Measurements from ENCODE around the gene DCDC2B.
A peak's percentile ranks its signal among the peaks of the same experiment; 100 is the strongest.

The DCDC2B gene

DNA sequence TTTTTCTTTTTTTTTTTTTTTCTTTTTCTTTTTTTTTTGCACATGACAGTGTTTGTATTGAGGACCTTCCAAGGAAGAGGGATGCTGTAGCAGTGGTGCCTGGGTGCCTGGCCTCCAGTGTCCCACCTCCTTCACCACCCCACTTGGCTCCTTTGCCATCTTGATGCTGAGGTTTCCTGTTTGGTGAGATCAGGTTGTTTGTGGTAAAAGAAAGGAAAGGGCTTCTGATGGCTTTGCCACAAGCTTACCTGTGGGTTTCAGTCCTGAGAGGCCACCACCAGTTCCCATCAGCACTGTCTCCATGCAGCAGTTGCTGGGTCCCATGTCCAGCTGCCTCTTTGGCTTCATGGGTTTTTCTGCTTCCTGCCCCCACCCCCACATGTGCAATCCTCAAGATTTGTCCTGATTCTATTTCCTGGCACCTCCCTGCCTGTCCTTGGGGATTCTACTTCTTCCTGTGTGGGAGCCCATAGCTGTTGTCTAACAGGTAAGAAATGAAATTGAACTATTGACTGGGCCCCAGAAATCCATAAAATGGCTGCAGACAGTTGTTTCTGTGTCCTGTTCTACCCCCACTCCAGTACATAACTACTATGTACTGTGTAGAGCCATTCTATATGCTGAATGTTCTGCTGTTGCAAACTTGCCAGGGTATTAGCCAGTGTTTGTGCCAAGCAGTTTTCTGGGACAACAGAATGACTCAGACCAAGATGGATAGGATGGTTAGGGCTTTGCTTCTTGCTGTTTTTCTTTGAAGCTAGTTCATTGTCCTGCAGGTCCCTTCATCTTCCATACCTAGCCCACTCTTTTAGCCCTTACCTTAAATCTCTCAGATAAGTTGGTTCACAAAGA lies 12.7 kb upstream of the DCDC2B start:
- DNase-seq (ENCODE audit: low read depth in 3 of 3) = no peak

DNA sequence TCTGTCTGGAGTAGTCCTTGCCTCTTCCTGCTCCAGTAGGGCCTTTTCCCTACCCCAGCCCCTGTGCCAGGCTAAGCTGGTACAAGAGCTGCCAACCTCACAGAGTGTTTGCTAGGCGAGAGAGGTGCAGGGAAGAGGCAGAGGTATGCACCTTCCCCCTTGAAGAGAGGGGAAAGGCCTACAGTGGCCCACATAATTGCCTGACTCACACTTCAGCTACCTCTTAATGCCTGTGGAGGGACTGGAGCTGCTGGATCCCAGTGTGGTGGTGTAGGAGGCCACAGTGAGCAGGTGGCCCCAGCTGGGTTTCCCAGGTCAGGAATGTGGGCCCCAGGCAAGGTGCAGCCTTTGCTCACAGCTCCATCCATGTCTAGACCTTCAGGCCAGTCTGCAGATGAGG lies 11.8 kb upstream of the DCDC2B start:
- no peak for DNase-seq (ENCODE audit: low read depth in 3 of 3)

DNA sequence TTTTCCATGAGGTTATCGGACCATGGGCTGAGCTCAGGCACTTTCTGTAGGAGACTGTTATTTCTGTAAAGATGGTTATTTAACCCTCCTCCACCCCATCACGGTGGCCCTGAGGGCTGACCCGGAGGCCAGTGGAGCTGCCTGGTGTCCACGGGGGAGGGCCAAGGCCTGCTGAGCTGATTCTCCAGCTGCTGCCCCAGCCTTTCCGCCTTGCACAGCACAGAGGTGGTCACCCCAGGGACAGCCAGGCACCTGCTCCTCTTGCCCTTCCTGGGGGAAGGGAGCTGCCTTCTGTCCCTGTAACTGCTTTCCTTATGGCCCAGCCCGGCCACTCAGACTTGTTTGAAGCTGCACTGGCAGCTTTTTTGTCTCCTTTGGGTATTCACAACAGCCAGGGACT lies 11.1 kb upstream of the DCDC2B start:
- DNase-seq (ENCODE audit: low read depth in 3 of 3) = no peak

DNA sequence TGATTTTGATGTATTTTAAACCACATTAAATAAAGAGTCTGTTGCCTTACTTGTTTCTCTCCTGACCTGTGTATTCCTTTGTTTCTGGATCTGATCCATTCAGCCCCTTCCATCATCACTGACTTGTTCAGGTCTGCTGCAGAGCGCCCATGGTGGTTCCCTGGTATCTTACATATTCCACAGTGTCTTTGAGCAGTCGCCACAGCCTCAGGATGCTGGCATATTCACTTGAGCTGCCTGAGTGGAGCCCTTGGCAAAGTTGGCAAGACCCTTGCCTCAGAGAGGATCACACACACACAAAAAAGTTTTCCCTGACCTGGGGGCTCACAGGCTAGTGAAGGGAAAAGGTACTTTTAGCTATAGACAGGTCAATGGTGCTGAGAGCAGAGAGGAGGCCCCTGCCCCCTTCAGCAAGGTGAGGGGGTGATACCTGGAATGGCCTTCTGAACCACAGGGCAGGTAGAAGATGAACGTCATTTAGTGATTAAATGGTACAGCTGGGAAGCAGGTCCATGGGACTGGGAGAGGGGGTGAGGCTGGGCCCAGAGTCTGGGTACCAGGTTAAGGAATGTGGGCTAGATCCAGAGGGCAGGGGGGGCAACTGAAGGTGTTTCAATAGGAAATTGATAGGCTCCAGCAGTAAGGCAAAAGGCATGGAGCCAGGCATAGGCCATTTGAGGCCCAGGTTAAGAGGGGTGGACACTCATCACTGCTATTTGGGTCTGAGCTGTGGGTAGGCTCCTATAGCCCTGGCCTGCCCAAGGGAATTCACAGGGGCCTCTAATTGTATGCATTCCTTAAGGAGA lies 10.4 kb upstream of the DCDC2B start:
- DNase-seq (ENCODE audit: low read depth in 3 of 3) = no peak

DNA sequence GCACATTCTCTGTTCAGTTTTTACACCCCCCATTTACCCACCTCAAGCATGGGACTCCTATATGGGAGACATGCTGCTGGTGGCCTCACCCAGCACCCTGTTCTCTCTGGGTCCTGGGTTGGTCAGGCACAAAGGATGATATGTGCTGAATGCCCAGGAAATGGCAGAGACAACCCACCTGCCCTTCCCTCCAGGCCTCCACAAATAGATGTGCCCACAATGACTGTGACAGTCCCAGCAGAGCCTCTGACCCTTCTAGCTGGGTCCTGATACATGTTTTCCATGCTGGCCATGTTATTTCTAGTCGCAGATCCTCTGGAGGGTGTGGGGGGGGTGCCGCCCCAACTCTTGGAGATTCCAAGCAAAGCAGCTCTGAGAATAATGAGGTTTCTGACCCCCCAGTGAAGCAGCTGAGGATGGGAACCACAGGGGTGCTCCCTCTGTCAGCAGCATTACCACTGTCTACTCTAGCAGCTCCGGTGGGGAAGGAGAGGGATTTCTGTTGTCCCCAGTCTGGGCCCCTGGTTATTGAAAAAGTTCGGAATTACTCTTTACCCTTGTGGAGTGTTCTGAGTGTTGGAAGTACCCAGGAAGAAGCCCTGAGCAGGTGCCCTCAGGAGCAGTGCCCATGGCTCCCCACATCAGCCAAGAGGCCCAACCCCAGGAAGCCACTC lies 9.7 kb upstream of the DCDC2B start:
- no peak for DNase-seq (ENCODE audit: low read depth in 3 of 3)

DNA sequence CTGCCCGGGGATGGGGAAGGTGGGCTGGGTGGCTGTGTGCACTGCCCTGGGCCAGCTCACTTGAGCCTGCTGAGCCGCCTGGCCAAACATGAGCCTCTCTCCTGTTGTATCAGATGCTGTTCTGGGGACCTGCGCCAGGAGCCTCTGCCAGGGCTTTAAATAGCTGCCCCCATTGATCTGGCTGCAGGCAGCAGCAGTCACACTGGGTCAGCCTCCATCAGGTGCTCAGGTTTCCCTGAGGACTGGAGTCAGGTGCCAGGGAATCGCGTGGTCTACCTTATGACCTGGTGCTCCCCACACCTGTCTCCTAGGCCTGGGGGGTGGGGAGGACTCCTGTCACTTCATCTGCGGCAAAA lies 9.2 kb upstream of the DCDC2B start:
- no peak for DNase-seq (ENCODE audit: low read depth in 3 of 3)

DNA sequence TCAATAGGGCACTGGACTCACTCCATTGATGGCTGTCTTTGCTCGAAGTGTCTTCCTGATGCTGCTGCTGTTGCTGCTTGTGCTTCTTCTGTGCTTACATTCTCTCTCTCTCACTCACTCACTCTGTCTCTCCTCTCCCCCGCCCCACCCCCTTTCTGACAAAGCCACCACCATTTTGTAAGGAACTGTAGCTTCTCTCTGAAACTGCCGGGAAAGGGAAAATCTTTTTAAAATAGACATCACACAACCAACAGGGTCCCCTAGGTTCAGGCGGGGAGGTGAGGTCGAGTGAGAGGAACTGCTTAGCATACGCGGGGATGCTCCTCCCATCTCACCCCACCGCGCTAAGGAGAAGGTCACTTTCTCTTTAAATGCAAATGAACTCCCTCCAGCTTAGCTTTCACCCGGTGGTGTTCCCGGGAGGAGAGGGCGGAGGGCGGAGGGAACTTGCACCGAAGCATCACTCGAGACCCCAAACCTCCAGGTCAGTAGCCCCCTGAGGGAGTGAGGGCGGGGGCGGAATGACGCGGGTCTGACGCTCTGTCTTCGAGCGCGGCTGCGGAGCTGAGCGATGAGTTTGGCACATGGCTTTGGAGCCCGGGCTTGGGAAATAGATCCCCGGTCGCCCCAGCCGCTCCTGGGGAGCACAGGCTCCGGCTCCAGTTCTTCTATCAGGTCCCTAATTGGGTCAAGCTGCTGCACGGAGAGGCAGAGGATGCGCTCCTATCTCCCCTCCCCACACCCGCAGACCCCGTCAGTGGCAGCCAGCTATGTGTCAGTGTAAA lies 8.5 kb upstream of the DCDC2B start, which contains the start of gene CCDC28B:
Gene CCDC28B, plus strand, starts transcription at position 370 of the 785 bp plus-strand sequence. CDS start 1,341 bp downstream, outside the sequence.
- DNase-seq (ENCODE audit: low read depth in 3 of 3) = peak; percentile 20 to 35 (median 30)

DNA sequence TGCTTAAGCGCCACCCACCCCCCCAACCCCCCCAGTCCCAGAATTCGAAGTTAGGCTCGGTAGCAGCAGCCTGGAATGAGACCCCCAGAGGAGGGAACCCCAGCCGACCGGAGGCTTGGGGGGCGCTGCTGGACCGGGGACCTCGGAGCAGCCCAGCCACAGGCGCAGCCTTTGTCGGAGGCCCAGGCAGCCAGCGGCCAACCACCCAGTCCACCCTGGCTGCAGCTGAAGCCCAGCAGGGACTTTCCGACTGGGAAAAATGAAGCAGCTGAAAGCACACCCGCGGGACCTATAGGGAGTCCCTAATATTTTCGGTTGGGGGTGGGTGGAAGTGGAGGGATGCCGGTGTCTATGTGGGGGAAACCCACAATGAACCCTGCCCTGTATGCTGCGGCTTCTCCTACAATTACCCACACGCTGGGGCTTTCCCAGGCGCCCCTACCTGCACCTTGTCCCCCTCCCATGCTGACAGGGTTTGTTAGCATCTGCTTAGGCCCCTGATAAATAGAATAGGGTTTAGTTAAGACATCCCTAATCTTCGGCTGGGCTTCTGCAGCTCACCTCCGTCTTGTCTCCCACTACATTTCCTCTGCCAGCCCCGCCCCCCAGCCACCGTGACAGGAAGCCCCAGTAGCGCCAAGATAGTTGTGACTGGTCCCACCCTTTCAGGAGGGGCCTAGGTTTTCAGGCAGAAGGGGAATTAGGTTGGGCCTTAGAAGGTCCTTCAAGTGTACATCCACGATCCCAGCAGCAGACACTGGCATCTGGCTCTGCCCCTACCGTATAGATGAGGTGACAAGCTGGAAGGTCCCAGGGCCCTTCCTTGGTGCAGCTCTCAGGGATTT lies 7.7 kb upstream of the DCDC2B start:
- DNase-seq (ENCODE audit: low read depth in 3 of 3) = peak; percentile 44 to 58 (median 56)

DNA sequence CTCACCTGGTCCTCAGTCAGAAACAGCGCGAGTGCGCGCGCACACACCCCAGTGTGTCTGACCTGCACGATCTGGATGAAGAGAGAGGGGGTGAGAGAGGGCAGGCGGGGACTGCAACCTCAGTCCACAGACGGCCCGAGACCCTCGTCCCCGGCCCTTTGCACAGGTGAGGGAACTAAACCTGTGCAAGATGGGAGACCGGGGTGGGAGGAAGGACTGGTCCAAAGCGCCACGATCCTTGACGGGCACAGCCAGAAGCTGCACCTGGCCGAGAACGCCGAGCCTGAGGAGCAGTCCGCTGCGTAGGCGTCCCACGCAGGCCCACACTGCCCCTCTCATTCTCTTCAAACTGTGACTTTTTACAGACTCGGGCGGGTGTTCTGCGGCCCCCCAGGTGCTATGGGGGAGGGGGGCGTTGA lies 3.9 kb upstream of the DCDC2B start:
- DNase-seq (ENCODE audit: low read depth in 3 of 3) = no peak

DNA sequence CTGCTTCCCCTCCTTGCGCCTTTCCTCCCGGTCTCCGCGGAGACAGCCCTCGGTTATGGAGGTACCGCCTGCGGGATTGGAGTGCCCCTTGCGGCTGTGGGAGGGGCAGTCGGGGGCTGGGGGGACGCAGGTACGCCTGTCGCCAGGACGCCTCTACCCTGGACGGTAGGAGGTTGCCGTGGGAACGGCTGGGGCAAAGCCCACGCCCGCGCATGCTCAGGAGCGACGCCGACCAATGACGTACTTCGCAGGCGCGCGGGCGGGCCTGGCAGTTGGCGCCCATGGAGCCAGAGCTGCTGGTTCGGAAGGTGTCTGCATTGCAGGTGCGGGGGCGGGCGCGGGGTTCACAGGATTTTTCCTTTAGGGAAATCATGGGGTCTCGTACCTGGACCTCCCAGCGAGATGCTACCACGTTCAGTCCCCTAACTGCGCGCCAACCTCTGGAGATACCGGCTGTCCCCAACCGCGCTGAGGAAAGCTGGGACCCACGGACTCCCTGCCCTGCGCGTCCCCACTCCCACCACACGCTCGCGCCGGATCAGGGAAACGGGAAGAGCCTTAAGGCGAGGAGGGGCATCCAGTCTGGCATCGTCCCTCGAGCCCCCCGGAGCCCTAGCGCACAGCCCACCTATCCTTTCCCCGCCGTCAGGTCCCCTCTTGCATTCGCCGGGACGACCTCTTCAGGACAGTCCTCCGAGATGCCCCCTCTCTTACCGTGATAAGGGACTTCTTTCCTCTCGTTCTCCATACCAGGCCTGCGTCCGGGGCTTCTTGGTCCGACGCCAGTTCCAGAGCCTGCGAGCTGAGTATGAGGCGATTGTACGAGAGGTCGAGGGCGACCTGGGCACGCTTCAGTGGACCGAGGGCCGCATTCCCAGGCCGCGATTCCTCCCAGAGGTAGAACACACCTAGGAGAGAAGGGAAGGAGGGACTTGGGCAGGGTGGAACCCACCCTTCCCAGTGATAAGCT lies 3.2 kb upstream of the DCDC2B start, which contains the start of gene IQCC:
Gene IQCC, plus strand, starts transcription at position 271 of the 970 bp plus-strand sequence. Its CDS starts 11 bp downstream, at position 282.
- peak; percentile 70 to 76 (median 71) for DNase-seq (ENCODE audit: low read depth in 3 of 3)

DNA sequence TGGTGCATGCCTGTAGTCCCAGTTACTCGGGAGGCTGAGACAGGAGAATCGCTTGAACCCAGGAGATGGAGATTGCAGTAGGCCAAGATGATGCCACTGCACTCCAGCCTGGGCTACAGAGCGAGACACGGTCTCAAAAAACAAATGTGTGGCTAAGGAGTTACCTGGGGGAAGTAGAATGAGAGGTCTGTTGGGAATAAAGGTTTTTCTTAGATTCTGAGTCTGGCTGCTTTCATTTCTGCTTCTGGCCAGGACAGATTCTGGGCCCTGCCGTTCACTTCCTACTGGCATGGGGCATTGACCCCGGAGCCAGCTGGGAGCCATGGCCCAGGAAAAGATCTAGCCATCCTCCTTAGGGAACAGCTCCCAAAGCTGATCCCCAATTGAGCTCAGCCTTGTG lies 420 bp upstream of the DCDC2B start:
- no peak for DNase-seq (ENCODE audit: low read depth in 3 of 3)

DNA sequence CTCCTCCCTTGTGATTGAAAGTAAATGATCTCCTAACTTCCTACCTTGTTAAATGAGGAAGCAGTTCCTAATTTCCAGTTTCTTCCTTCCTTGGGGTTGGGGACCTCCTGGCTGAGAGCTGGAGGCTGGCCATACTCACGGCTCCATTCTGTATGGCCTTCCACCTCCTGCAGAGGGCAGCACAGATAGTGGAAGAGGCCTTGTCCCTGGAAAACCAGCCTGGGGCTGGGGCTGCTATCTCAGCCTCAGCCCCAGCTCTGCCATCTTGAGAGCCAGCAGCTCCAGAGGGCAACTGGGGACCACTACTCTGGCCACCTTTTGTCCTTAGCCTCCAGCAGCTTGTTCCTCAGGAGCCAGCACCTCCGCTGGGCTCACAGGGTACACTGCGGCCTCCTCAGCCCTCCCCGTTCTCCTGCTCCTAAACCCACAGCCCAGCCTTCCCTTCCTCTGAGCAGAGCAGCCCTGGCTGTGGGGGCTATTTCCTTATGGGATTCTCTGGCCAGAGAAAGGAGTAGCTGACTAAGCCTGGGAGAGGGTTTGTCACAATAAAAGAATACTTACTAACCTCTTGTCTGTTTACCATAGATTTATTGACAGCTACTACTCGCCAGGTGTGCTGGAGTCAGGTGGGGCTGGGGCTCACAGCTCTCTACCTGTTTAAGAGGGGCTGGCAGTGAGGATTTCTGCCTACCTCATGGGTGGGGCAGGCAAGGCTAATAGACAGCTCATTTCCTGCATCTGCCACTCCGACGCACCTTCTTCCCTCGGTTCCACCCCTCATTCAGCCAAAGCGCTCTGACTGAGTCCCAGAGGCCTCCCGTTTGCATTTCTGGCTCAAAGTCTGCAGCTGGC lies 7.0 kb downstream of the DCDC2B start:
- DNase-seq (ENCODE audit: low read depth in 3 of 3) = peak; percentile 32 to 39 (median 38)

DNA sequence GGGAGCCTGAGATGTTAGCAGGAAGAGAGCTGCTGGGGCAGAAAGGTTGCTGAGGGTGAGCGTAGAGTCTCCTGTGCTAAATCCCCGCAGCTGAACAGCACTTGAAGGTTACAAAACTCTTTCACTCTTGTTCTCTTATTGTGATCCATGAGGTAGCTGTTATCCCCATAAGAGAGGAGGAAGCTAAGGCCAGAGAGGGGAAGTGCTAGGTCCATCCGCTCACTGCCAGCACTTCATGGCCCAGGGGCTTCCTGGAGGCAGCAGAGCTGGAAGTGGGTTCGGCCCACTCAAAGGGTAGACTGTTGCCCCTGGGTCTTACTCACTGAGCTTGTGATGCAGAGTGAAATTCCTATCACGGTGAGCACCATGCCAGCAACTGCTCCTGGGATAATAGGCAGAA lies 7.7 kb downstream of the DCDC2B start:
- DNase-seq (ENCODE audit: low read depth in 3 of 3) = no peak

DNA sequence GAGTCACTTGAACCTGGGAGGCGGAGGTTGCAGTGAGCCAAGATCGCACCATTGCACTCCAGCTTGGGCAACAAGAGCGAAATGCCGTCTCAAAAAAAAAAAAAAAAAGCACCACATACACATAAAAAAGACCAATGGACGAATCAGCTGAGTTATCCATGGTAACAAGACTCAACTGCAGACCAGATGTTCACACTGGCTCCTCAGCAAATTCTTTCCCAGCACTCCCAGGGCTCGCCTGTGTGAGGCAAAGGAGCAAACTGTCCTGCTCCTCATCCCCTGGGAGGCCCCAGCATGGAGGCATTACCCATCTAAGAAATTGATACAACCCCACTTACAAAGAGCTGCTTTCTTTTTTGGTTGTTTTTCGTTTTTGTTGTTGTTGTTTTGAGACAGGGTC lies 10.1 kb downstream of the DCDC2B start:
- no peak for DNase-seq (ENCODE audit: low read depth in 3 of 3)

DNA sequence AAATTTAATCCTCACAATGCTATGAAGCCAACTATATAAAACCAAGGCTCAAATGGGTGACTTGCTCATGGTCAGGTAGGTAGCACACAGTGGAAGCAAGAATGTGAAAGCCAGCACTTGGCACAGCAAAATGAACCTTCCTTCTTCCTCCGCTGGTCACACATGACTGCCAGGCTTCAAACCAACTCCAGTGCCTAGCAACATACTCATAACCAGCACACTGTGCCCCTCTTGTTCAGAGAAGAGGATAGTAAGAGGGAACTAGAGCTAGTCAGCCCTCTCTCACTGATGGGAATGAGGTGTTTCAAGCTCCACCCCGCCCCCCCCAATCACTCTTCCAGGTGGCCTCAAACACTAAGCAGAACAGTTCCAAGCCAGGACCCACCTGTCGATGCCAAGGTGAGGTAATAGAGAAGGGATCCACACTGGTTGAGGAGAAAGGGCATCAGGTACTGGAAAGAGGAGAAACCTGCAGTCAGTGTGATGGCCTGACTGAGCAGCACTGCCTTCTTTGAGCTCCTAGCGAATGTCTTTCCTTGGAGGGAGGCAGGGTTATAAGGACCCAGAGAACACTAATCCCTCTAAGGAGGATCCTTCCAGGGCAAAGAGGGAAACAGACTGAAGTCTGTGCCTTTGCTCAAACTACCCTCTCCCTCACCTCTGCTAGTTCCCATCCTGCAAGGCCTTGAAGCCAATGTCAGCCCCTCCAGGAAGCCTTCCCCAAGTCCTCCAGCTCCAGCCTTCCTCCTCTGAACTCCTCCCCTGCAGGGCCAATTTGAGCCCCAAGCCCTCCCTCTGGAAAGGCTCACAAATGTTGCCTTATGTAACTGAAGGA lies 12.1 kb downstream of the DCDC2B start:
- DNase-seq (ENCODE audit: low read depth in 3 of 3) = no peak

DNA sequence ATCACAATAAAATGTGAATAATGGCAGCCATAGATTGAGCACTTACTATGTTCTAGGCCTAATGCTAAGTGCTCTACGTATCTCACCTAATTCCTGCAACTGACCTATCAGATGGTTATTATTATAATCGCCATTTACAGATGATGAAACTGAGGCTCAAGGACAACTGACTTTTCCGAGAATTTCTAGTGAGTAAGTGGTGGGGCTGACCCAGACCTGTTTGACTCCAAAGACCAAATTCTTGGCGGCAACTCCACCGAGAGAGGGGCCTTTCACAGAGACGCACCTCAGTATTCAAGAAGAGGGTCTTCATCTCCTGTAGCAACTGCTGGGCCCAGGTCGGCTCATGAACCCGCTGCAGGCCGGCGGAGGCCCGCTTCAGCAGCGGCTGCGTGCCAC lies 12.7 kb downstream of the DCDC2B start:
- DNase-seq (ENCODE audit: low read depth in 3 of 3) = no peak

DNA sequence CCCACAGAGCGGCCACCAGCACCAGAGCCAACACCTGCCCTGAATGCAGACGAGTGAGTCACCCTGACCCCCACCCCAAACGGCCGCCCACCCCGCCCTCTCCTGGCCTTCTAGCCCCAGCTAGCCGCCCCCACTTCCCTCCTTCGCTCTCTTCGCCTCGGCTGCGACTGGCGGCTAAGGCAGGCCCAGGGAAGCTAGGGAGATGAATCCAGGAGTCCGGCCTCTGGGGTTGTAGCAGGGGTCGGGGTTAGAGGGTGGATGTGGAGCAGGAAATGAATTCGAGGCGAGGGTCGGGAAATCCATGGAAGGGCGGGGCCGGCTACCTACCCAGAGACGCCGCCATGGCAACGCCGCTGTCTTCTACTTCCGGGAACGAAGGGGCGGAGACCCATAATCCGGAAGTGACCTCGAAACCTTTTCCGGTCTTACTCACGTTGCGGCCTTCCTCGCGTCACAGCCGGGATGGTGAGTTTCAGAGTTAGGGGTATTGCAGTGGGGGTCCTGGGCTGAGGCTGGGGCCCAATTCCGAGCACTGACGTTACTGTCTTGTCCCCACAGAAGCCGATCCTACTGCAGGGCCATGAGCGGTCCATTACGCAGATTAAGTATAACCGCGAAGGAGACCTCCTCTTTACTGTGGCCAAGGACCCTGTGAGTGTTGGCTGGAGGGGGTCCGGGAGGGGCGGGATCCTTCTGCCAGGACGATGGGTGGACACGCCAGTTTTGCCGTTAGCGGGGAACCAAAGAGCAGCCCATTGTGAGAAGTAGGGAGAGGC lies 13.3 kb downstream of the DCDC2B start, which contains the start of the genes EIF3I and TMEM234:
Gene EIF3I, plus strand, starts transcription at position 428 of the 776 bp plus-strand sequence. Its CDS starts 35 bp downstream, at position 463.
Gene TMEM234, minus strand, starts transcription at position 374 of the 776 bp plus-strand sequence. Its CDS starts 31 bp downstream, at position 343.
- DNase-seq (ENCODE audit: low read depth in 3 of 3) = peak; percentile 70 to 88 (median 87)
